ENCODE results near the gene BTAF1.

DNA sequence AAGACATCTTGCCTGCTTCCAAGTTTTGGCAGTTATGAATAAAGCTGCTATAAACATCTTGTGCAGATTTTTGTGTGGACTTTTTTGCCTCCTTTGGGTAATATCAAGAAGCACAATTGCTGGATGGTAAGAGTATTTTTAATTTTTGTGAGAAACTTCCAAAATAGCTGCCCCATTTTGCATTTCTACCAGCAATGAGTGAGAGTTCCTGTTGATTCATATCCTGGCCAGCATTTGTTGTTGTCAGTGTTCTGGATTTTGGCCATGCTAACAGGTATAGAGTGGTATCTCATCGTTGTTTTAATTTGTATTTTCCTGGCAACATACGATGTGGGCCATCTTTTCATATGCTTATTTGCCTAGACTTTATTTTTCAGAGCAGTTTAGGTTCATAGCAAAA, 53.9 kb downstream of the BTAF1 start:
- TF ChIP-seq, protein P1, sequence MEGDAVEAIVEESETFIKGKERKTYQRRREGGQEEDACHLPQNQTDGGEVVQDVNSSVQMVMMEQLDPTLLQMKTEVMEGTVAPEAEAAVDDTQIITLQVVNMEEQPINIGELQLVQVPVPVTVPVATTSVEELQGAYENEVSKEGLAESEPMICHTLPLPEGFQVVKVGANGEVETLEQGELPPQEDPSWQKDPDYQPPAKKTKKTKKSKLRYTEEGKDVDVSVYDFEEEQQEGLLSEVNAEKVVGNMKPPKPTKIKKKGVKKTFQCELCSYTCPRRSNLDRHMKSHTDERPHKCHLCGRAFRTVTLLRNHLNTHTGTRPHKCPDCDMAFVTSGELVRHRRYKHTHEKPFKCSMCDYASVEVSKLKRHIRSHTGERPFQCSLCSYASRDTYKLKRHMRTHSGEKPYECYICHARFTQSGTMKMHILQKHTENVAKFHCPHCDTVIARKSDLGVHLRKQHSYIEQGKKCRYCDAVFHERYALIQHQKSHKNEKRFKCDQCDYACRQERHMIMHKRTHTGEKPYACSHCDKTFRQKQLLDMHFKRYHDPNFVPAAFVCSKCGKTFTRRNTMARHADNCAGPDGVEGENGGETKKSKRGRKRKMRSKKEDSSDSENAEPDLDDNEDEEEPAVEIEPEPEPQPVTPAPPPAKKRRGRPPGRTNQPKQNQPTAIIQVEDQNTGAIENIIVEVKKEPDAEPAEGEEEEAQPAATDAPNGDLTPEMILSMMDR (IDR thresholded peaks at IDR 0.05): no peak
- TF ChIP-seq POLR2A (IDR thresholded peaks at IDR 0.05) (no peak), EP300 (IDR thresholded peaks at IDR 0.05) (no peak), POLR2AphosphoS5 (IDR thresholded peaks at IDR 0.05) (no peak)
